B cell (primary cell): ENCODE data around the gene MARK4. TPM values are rescaled to one million over a fixed set of nuclear protein-coding genes. Genes with fewer than 3 reads are reported as not detected.

Experiments
- ATAC-seq: fragments of 200-7000 bp; cut with Tn5 transposase; one replicate; pipeline ENCODE4 v1.10.0; 2021; ENCODE audit warnings: low read depth, mild to moderate bottlenecking, moderate number of reproducible peaks, moderate library complexity
- CTCF ChIA-PET: fragments of 350-600 bp; sonication (Branson Sonifier 250); formaldehyde crosslinking; loops from one replicate; lab custom pipeline; 2021; ENCODE audit warnings: antibody characterized with exemption, inconsistent platforms; lab: Charles Lee
- POLR2A ChIA-PET: fragments of 350-600 bp; sonication (Branson Sonifier 250); formaldehyde crosslinking; loops from one replicate; lab custom pipeline; 2021; ENCODE audit warnings: antibody characterized with exemption; lab: Charles Lee
- DNase-seq: peaks from one replicate; pipeline ENCODE4 v3.0.0; 2013
- H2AFZ ChIP-seq: 2 replicates; pipeline ENCODE4 v1.6.1; 2012; ENCODE audit warnings: mild to moderate bottlenecking, low read depth, low read length; ENCODE audit not compliant: insufficient read depth, poor library complexity, severe bottlenecking
- H3K27ac ChIP-seq, 2 donors: 1 replicate in 1 of 2; 2 replicates in 1 of 2; pipeline ENCODE4 v1.5.1; 2012 to 2013; ENCODE audit warnings: low read length in 2 of 2, mild to moderate bottlenecking in 2 of 2, moderate library complexity in 1 of 2
- H3K27me3 ChIP-seq, 4 experiments: fragments of 200-600 bp in 1 of 4; sonication (generic) in 1 of 4; replicated peaks in 1 of 4; 1 replicate in 2 of 4; 2 replicates in 2 of 4; pipeline versions ENCODE4 v1.6.1 to v1.7.0; 2013 to 2016; ENCODE audit warnings: low read length in 3 of 4, mild to moderate bottlenecking in 2 of 4, mixed read lengths in 1 of 4, moderate library complexity in 1 of 4; ENCODE audit not compliant: insufficient read depth in 4 of 4, control insufficient read depth in 3 of 4; ENCODE audit errors: control extremely low read depth in 1 of 4
- H3K36me3 ChIP-seq, 2 experiments: replicated peaks in 1 of 2; 1 replicate in 1 of 2; 2 replicates in 1 of 2; pipeline versions ENCODE4 v1.6.1 to v1.7.1; 2013; ENCODE audit warnings: low read length in 1 of 2; ENCODE audit not compliant: insufficient read depth in 2 of 2, control insufficient read depth in 1 of 2; ENCODE audit errors: control extremely low read depth in 1 of 2, extremely low read depth in 1 of 2
- H3K4me1 ChIP-seq, 2 donors: fragments of 200-600 bp in 1 of 2; sonication (generic) in 1 of 2; 1 replicate in 1 of 2; 2 replicates in 1 of 2; pipeline versions ENCODE4 v1.5.1 to v1.6.1; 2013 to 2017; ENCODE audit warnings: low read length in 2 of 2; ENCODE audit not compliant: control insufficient read depth in 2 of 2, insufficient read depth in 2 of 2
- H3K4me2 ChIP-seq: replicated peaks from 2 replicates; pipeline ENCODE3; 2012; ENCODE audit warnings: mild to moderate bottlenecking, low read depth, low read length; ENCODE audit not compliant: poor library complexity, severe bottlenecking
- H3K4me3 ChIP-seq, 5 experiments: fragments of 200-600 bp in 1 of 5; sonication (generic) in 1 of 5; 1 replicate in 3 of 5; 2 replicates in 2 of 5; pipeline versions ENCODE4 v1.5.1 to v1.7.0; 2011 to 2016; ENCODE audit warnings: low read length in 4 of 5, mild to moderate bottlenecking in 4 of 5, low read depth in 2 of 5, control low read depth in 1 of 5, moderate library complexity in 1 of 5; ENCODE audit not compliant: insufficient read depth in 1 of 5; ENCODE audit errors: control extremely low read depth in 1 of 5, extremely low read depth in 1 of 5
- H3K79me2 ChIP-seq: fragments of 200-600 bp; sonication (generic); one replicate; pipeline ENCODE4 v1.6.0; 2016; ENCODE audit warnings: low read length; ENCODE audit not compliant: control insufficient read depth, insufficient read depth
- H3K9ac ChIP-seq: fragments of 200-600 bp; sonication (generic); 2 replicates; pipeline ENCODE4 v1.6.1; 2017; ENCODE audit warnings: mild to moderate bottlenecking, low read length, moderate library complexity
- H3K9me3 ChIP-seq, 3 donors: one replicate each; pipeline versions ENCODE4 v1.6.1 to v1.7.1; 2013; ENCODE audit warnings: low read length in 2 of 3; ENCODE audit not compliant: control insufficient read depth in 2 of 3, insufficient read depth in 1 of 3; ENCODE audit errors: control extremely low read depth in 1 of 3
- H4K20me1 ChIP-seq: 2 replicates; pipeline ENCODE4 v1.6.0; 2012; ENCODE audit warnings: mild to moderate bottlenecking, low read length; ENCODE audit not compliant: insufficient read depth, control insufficient read depth, poor library complexity, severe bottlenecking
- H3K27ac Mint-ChIP-seq: one replicate; pipeline ENCODE4 v1.8.0; 2021; ENCODE audit warnings: mixed read lengths
- H3K27me3 Mint-ChIP-seq: one replicate; pipeline ENCODE4 v1.8.0; 2021; ENCODE audit warnings: mixed read lengths
- H3K4me1 Mint-ChIP-seq: one replicate; pipeline ENCODE4 v1.8.0; 2021; ENCODE audit warnings: mixed read lengths
- H3K4me3 Mint-ChIP-seq: one replicate; pipeline ENCODE4 v1.8.0; 2021; ENCODE audit warnings: mixed read lengths
- H3K9me3 Mint-ChIP-seq: one replicate; pipeline ENCODE4 v1.8.0; 2022; ENCODE audit warnings: mixed read lengths; ENCODE audit not compliant: insufficient read depth
- CTCF ChIP-seq: fragments of 200-600 bp; IDR thresholded peaks from one replicate; pipeline ENCODE4 v1.8.0; 2022; ENCODE audit warnings: antibody characterized with exemption, mild to moderate bottlenecking
- EZH2 ChIP-seq: IDR thresholded peaks from 2 replicates; pipeline ENCODE4 v1.6.1; 2012; ENCODE audit warnings: borderline replicate concordance, low read depth, mild to moderate bottlenecking, moderate library complexity, low read length; ENCODE audit not compliant: insufficient read depth, poor library complexity, severe bottlenecking
- WGBS: methylation state at CpG from one replicate; pipeline ENCODE4 v1.1.5; 2013; ENCODE audit warnings: missing lambda C conversion rate; ENCODE audit not compliant: insufficient coverage; 5-methylcytosine and 5-hydroxymethylcytosine counted together
- intact Hi-C: fragments of 100-400 bp; cut with micrococcal nuclease; formaldehyde crosslinking; loops from one replicate; pipeline ENCODE4 v1.10.0; 2022
- polyA plus RNA-seq: library from polyadenylated mRNA; depleted of rRNA; stranded (reverse); fragments of >200 nt; gene quantifications from 2 replicates; pipeline ENCODE4 v1.2.3, GENCODE V29; 2012
- total RNA-seq, 2 donors: library from RNA; stranded (reverse); fragments of 120-200 nt in 1 of 2; gene quantifications; 1 replicate in 1 of 2; 2 replicates in 1 of 2; pipeline versions ENCODE4 v1.2.3 to v1.2.4, GENCODE V29; 2013 to 2022

MARK4 gene
- total and polyA plus RNA-seq, 2 donors (not counting 1 experiment from before 2014, with no cell fraction given), result 13.5 to 36.2 TPM

GRCh38 chr19:45320997-45321775, 70.1 kb downstream of the MARK4 start:
- peaks cover 36% of the 10 kb centered on the region for H3K27me3 Mint-ChIP-seq
- DNase-seq (no peak), ATAC-seq (no peak)
- CTCF ChIA-PET, result interaction anchor here (1.1 kb wide), 1 partner anchor 18 kb away, joined by 5 read pairs; no protein-coding TSS in a partner anchor
- H3K4me3 Mint-ChIP-seq, result no peak overlapping the region
- H2AFZ ChIP-seq, result no peak overlapping the region
- TF ChIP-seq CTCF (no peak), EZH2 (no peak)
- H3K9me3 ChIP-seq, result peaks cover 0 to 5% (median 0%) of the 10 kb centered on the region in 3 donors
- no peak overlapping the region for H3K9ac ChIP-seq
- H3K27me3 ChIP-seq, result peaks cover 0 to 39% (median 10%) of the 10 kb centered on the region in 4 experiments
- H3K4me1 Mint-ChIP-seq, result no peaks in the 10 kb centered on the region
- 92% methylated on average over 6 of the region's 12 CpGs for WGBS
- intact Hi-C loops, result no loop called here
- H3K27ac ChIP-seq, result no peak overlapping the region
- H3K79me2 ChIP-seq, result no peaks in the 10 kb centered on the region
- POLR2A ChIA-PET, result no interaction called here
- H4K20me1 ChIP-seq, result no peaks in the 10 kb centered on the region
- H3K9me3 Mint-ChIP-seq, result no peaks in the 10 kb centered on the region
- H3K36me3 ChIP-seq, result no peaks in the 10 kb centered on the region
- H3K4me3 ChIP-seq, result no peak overlapping the region
- no peak overlapping the region for H3K27ac Mint-ChIP-seq
- peaks cover 0 to 3% of the 10 kb centered on the region in 2 donors for H3K4me1 ChIP-seq
- H3K4me2 ChIP-seq, result no peak overlapping the region

- Histone ChIP-seq H3K4me2 (no peak overlapping the region), H3K36me3 (no peaks in the 10 kb centered on the region), H3K27me3 (peaks cover 0 to 39% (median 10%) of the 10 kb centered on the region in 4 experiments), H3K9me3 (peaks cover 0 to 5% (median 0%) of the 10 kb centered on the region in 3 donors), H3K4me3 (no peak overlapping the region), H3K79me2 (no peaks in the 10 kb centered on the region), H4K20me1 (no peaks in the 10 kb centered on the region), H2AFZ (no peak overlapping the region), H3K27ac (no peak overlapping the region), H3K9ac (no peak overlapping the region), H3K4me1 (peaks cover 0 to 4% of the 10 kb centered on the region in 2 donors)
- ChIA-PET POLR2A (no interaction called here), CTCF (no interaction called here)
- Mint-ChIP-seq H3K27me3 (peaks cover 33% of the 10 kb centered on the region), H3K4me1 (peaks cover 2% of the 10 kb centered on the region), H3K9me3 (no peaks in the 10 kb centered on the region), H3K4me3 (no peak overlapping the region), H3K27ac (no peak overlapping the region)
- no peak for DNase-seq
- WGBS, result 70% methylated on average over 4 of the region's 7 CpGs
- no peak for TF ChIP-seq CTCF
- no peak for TF ChIP-seq EZH2
- no peak for ATAC-seq
- intact Hi-C loops, result no loop called here
These were observed 70.8 kb downstream of the MARK4 start for GRCh38 chr19:45321848-45322247.
